ENCODE results near the gene BICC1. TPM values are rescaled to one million over a fixed set of nuclear protein-coding genes. Genes with fewer than 3 reads are reported as not detected.

BICC1 gene
- total and polyA plus RNA-seq, 2 of the 4 experiments (the other 2 are of a cell fraction) = 5.7 to 42.5 TPM

GRCh38 chr10:58820861-58821751 lies 308.4 kb downstream of the BICC1 start:
- no peak overlapping the region for H4K8ac ChIP-seq (ENCODE audit: low read depth in 2 of 2, low read length in 2 of 2)
- H2BK15ac ChIP-seq (ENCODE audit: low read depth, low read length) = no peak overlapping the region
- H2BK5ac ChIP-seq (ENCODE audit: low read depth, low read length, poor library complexity, severe bottlenecking) = no peak overlapping the region
- H2AK5ac ChIP-seq (ENCODE audit: low read depth, low read length) = no peak overlapping the region
- peaks cover 5% of the 10 kb centered on the region for H3K4me1 ChIP-seq (ENCODE audit: control insufficient read depth, insufficient read depth, low read length)
- H3K14ac ChIP-seq (replicated peaks; ENCODE audit: low read depth, low read length) = no peak overlapping the region
- no peaks in the 10 kb centered on the region for H3K79me1 ChIP-seq (ENCODE audit: low read depth in 1 of 2, low read length in 2 of 2)
- H2BK120ac ChIP-seq (ENCODE audit: low read depth, low read length) = no peak overlapping the region
- no peak overlapping the region for H3K4me3 ChIP-seq (ENCODE audit: insufficient read depth, low read depth, low read length)
- no peak overlapping the region for H4K5ac ChIP-seq (ENCODE audit: low read depth, low read length)
- DNase-seq = peak; percentile 79
- H3K27me3 ChIP-seq (ENCODE audit: control insufficient read depth, insufficient read depth, low read length) = no peaks in the 10 kb centered on the region
- ATAC-seq (ENCODE audit: low read depth) = peak; percentile 54
- no peak overlapping the region for H3K18ac ChIP-seq (ENCODE audit: low read depth, low read length)
- dilution Hi-C loops (cut with HindIII; ENCODE audit: low sequenced_read_pairs, unreplicated experiment) = no loop called here
- H4K20me1 ChIP-seq (ENCODE audit: insufficient read depth, low read length) = no peaks in the 10 kb centered on the region
- H3K27ac ChIP-seq (ENCODE audit: insufficient read depth, low read length) = no peak overlapping the region
- no peak overlapping the region for H3K4ac ChIP-seq (ENCODE audit: low read depth, low read length)
- intact Hi-C loops (cut with micrococcal nuclease) = no loop called here
- H2AFZ ChIP-seq (replicated peaks; ENCODE audit: low read length, poor library complexity) = no peak overlapping the region
- no peak overlapping the region for H3K4me2 ChIP-seq (ENCODE audit: low read depth, low read length)
- peaks cover 4% of the 10 kb centered on the region; the same call in 1 of the 2 replicates for H3K36me3 ChIP-seq (ENCODE audit: control insufficient read depth, insufficient read depth, low read length)
- no peak overlapping the region for H3K23ac ChIP-seq (ENCODE audit: low read depth, low read length)
- ChIA-PET CTCF (interaction anchor here (1.3 kb wide), 1 partner anchor 131 kb away, joined by 3 read pairs; no protein-coding TSS in a partner anchor), POLR2A (ENCODE audit: unreplicated experiment) (no interaction called here)
- no peaks in the 10 kb centered on the region for H3K9me3 ChIP-seq (ENCODE audit: control insufficient read depth, insufficient read depth, low read length)
- H2BK20ac ChIP-seq (ENCODE audit: low read depth, low read length) = no peak overlapping the region
- no peak overlapping the region for H2AK9ac ChIP-seq (replicated peaks; ENCODE audit: low read depth, low read length, poor library complexity)
- BruUV-seq (replicated peaks) = no TSS peak
- in situ Hi-C loops (cut with MboI; ENCODE audit: low sequenced_read_pairs) = no loop called here
- no peak overlapping the region for H4K91ac ChIP-seq (ENCODE audit: insufficient read depth, low read depth, low read length)
- no peak overlapping the region for H3K56ac ChIP-seq (ENCODE audit: extremely low read depth, insufficient read depth, low read length)
- no peak overlapping the region for H3K9ac ChIP-seq (ENCODE audit: low read depth, low read length)
- 4% methylated on average over 3 of the region's 7 CpGs; no CpG with 5 or more reads in 1 of the 2 experiments for whole genome bisulfite sequencing, 2 experiments (ENCODE audit: extremely low coverage in 2 of 2, insufficient read length in 1 of 2)
- H3K9me1 ChIP-seq (ENCODE audit: insufficient read depth, low read length) = peaks cover 4% of the 10 kb centered on the region
- TF ChIP-seq POLR2A (IDR thresholded peaks at IDR 0.05; ENCODE audit: low read depth, low read length) (no peak), RFX5 (IDR thresholded peaks at IDR 0.05; ENCODE audit: low read depth, low read length) (no peak), CHD1 (IDR thresholded peaks at IDR 0.05; ENCODE audit: low read depth, low read length) (no peak), MXI1 (IDR thresholded peaks at IDR 0.05; ENCODE audit: borderline replicate concordance, low read depth, low read length) (no peak), RCOR1 (IDR thresholded peaks at IDR 0.05; ENCODE audit: insufficient replicate concordance, low read length) (no peak), FOS (IDR thresholded peaks at IDR 0.05; ENCODE audit: low read depth, low read length) (no peak), BHLHE40 (IDR thresholded peaks at IDR 0.05; ENCODE audit: low read depth, low read length) (no peak), RAD21 (IDR thresholded peaks at IDR 0.05; ENCODE audit: low read length) (no peak), MAZ (IDR thresholded peaks at IDR 0.05; ENCODE audit: borderline replicate concordance, low read depth, low read length) (no peak), ELK1 (IDR thresholded peaks at IDR 0.05; ENCODE audit: borderline replicate concordance, low read depth, low read length) (no peak), NFE2L2 (IDR thresholded peaks at IDR 0.05; ENCODE audit: low read depth, low read length) (no peak), SMC3 (IDR thresholded peaks at IDR 0.05; ENCODE audit: low read depth, low read length) (no peak), CEBPB (IDR thresholded peaks at IDR 0.05; ENCODE audit: low read depth, low read length) (no peak)
- TF ChIP-seq, protein P1, sequence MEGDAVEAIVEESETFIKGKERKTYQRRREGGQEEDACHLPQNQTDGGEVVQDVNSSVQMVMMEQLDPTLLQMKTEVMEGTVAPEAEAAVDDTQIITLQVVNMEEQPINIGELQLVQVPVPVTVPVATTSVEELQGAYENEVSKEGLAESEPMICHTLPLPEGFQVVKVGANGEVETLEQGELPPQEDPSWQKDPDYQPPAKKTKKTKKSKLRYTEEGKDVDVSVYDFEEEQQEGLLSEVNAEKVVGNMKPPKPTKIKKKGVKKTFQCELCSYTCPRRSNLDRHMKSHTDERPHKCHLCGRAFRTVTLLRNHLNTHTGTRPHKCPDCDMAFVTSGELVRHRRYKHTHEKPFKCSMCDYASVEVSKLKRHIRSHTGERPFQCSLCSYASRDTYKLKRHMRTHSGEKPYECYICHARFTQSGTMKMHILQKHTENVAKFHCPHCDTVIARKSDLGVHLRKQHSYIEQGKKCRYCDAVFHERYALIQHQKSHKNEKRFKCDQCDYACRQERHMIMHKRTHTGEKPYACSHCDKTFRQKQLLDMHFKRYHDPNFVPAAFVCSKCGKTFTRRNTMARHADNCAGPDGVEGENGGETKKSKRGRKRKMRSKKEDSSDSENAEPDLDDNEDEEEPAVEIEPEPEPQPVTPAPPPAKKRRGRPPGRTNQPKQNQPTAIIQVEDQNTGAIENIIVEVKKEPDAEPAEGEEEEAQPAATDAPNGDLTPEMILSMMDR (conservative IDR thresholded peaks at IDR 0.05; ENCODE audit: low read depth, low read length) = no peak
- TF ChIP-seq, protein P2, sequence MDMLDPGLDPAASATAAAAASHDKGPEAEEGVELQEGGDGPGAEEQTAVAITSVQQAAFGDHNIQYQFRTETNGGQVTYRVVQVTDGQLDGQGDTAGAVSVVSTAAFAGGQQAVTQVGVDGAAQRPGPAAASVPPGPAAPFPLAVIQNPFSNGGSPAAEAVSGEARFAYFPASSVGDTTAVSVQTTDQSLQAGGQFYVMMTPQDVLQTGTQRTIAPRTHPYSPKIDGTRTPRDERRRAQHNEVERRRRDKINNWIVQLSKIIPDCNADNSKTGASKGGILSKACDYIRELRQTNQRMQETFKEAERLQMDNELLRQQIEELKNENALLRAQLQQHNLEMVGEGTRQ (IDR thresholded peaks at IDR 0.05; ENCODE audit: low read depth, low read length) = no peak

All from IMR-90 (cell line).